GM12878 (cell line): ENCODE measurements around the gene ZNF181. TPM values are rescaled to one million over a fixed set of nuclear protein-coding genes. Genes with fewer than 3 reads are reported as not detected.
A peak's percentile ranks its signal among the peaks of the same experiment; 100 is the strongest.

Experiments
- ATAC-seq: fragments of 200-7000 bp; cut with Tn5 transposase; 3 replicates; pipeline ENCODE4 v1.9.1; 2020; ENCODE audit warnings: mild to moderate bottlenecking, moderate library complexity
- BruUV-seq: library from RNA; stranded (reverse); fragments of 400-500 nt; replicated peaks from 2 replicates; lab custom pipeline; 2021; lab: Mats Ljungman, UMichigan
- CTCF ChIA-PET: fragments of 300-600 bp; sonication (Branson Sonifier 250); formaldehyde crosslinking; extraction: SDS; loops from one replicate; lab custom pipeline; 2021; ENCODE audit warnings: inconsistent platforms; lab: Yijun Ruan, JAX
- POLR2A ChIA-PET: fragments of 350-600 bp; formaldehyde crosslinking; extraction: SDS; loops from one replicate; lab custom pipeline; 2021; ENCODE audit warnings: inconsistent platforms; lab: Charles Lee
- RAD21 ChIA-PET: fragments of 300-600 bp; sonication (Branson Sonifier 250); formaldehyde crosslinking; loops from one replicate; lab custom pipeline; 2023; ENCODE audit warnings: antibody characterized with exemption; ENCODE audit not compliant: unreplicated experiment; lab: Charles Lee
- SMC1A ChIA-PET: fragments of 300-600 bp; sonication (Branson Sonifier 250); formaldehyde crosslinking; loops from one replicate; lab custom pipeline; 2023; ENCODE audit not compliant: unreplicated experiment, uncharacterized antibody; lab: Charles Lee
- DNase-seq: peaks from one replicate; pipeline ENCODE4 v3.0.0-alpha.2; 2011; ENCODE audit warnings: low read depth, low spot score
- FAIRE-seq: peaks from 3 replicates; lab custom pipeline; 2011; peaks lifted over from hg19 to GRCh38; lab: Jason Lieb, UNC
- H2AFZ ChIP-seq: 2 replicates; pipeline ENCODE4 v1.6.0; 2011; ENCODE audit warnings: low read depth, low read length, control low read depth; ENCODE audit not compliant: control insufficient read depth
- H3K27ac ChIP-seq: 2 replicates; pipeline ENCODE4 v1.5.1; 2011; ENCODE audit warnings: control low read depth; ENCODE audit not compliant: control insufficient read depth, insufficient read depth
- H3K27me3 ChIP-seq, 2 experiments: replicated peaks in 1 of 2; 2 replicates each; pipeline versions ENCODE4 v1.6.0 to v1.6.1; 2011; ENCODE audit warnings: low read length in 1 of 2; ENCODE audit not compliant: control insufficient read depth in 2 of 2, insufficient read depth in 2 of 2
- H3K36me3 ChIP-seq, 2 experiments: 2 replicates each; pipeline ENCODE4 v1.5.1; 2011; ENCODE audit warnings: low read length in 1 of 2; ENCODE audit not compliant: control insufficient read depth in 2 of 2, insufficient read depth in 2 of 2
- H3K4me1 ChIP-seq: 2 replicates; pipeline ENCODE4 v1.6.1; 2011; ENCODE audit warnings: mild to moderate bottlenecking, low read length, moderate library complexity, mixed read lengths; ENCODE audit not compliant: control insufficient read depth, insufficient read depth
- H3K4me2 ChIP-seq: 2 replicates; pipeline ENCODE4 v1.6.0; 2011; ENCODE audit warnings: control low read depth; ENCODE audit not compliant: control insufficient read depth, insufficient read depth
- H3K4me3 ChIP-seq: fragments of 200-600 bp; sonication (generic); 2 replicates; pipeline ENCODE4 v1.5.1; 2016
- H3K79me2 ChIP-seq: 2 replicates; pipeline ENCODE4 v1.6.0; 2011; ENCODE audit warnings: low read length; ENCODE audit not compliant: control insufficient read depth, insufficient read depth
- H3K9ac ChIP-seq: 2 replicates; pipeline ENCODE4 v1.8.0; 2011; ENCODE audit warnings: low read length, control low read depth, mixed read lengths; ENCODE audit not compliant: control insufficient read depth, insufficient read depth
- H3K9me3 ChIP-seq: replicated peaks from 3 replicates; pipeline ENCODE4 v1.5.1; 2011; ENCODE audit warnings: mild to moderate bottlenecking, low read length; ENCODE audit not compliant: control insufficient read depth, insufficient read depth
- H4K20me1 ChIP-seq: 2 replicates; pipeline ENCODE4 v1.6.0; 2011; ENCODE audit not compliant: control insufficient read depth, insufficient read depth
- BRCA1 ChIP-seq: IDR thresholded peaks from 2 replicates; pipeline ENCODE4 v1.6.1; 2011; ENCODE audit warnings: low read depth, low read length, improper control_type of control experiment
- CBX5 ChIP-seq: sonication (generic); IDR thresholded peaks from 2 replicates; pipeline ENCODE4 v1.6.1; 2016; ENCODE audit warnings: low read depth, moderate library complexity, mild to moderate bottlenecking, inconsistent platforms
- CREB1 ChIP-seq: IDR thresholded peaks from 2 replicates; pipeline ENCODE4 v1.6.1; 2012; ENCODE audit warnings: low read depth, mild to moderate bottlenecking, inconsistent platforms
- CREM ChIP-seq: IDR thresholded peaks from 2 replicates; pipeline ENCODE4 v1.6.1; 2014; ENCODE audit warnings: antibody characterized with exemption, low read depth
- ESRRA ChIP-seq: IDR thresholded peaks from 2 replicates; pipeline ENCODE4 v1.6.1; 2012; ENCODE audit warnings: mild to moderate bottlenecking, low read length, improper control_type of control experiment
- EZH2 ChIP-seq: IDR thresholded peaks from 2 replicates; pipeline ENCODE4 v1.6.1; 2012; ENCODE audit warnings: low read depth, mild to moderate bottlenecking, control low read depth, inconsistent platforms, low read length, borderline replicate concordance; ENCODE audit not compliant: control insufficient read depth
- FOXM1 ChIP-seq: IDR thresholded peaks from 2 replicates; pipeline ENCODE4 v1.6.1; 2012; ENCODE audit warnings: low read depth, mild to moderate bottlenecking, inconsistent platforms, low read length, moderate library complexity
- GABPA ChIP-seq: IDR thresholded peaks from 2 replicates; pipeline ENCODE4 v1.6.1; 2014; ENCODE audit warnings: antibody characterized with exemption, low read depth, mild to moderate bottlenecking, inconsistent platforms
- HCFC1 ChIP-seq: fragments of 150-350 bp; IDR thresholded peaks from 2 replicates; pipeline ENCODE4 v1.6.1; 2014; ENCODE audit warnings: low read length
- JUNB ChIP-seq: IDR thresholded peaks from 2 replicates; pipeline ENCODE4 v1.6.1; 2016; ENCODE audit warnings: antibody characterized with exemption, mild to moderate bottlenecking
- KAT2A ChIP-seq: conservative IDR thresholded peaks from 2 replicates; pipeline ENCODE4 v1.6.1; 2011; ENCODE audit warnings: low read depth, low read length; ENCODE audit not compliant: control insufficient read depth
- MXI1 ChIP-seq: fragments of 150-350 bp; IDR thresholded peaks from 2 replicates; pipeline ENCODE4 v1.6.1; 2011; ENCODE audit warnings: low read depth, mild to moderate bottlenecking, inconsistent platforms, low read length, improper control_type of control experiment
- MYC ChIP-seq: IDR thresholded peaks from 2 replicates; pipeline ENCODE4 v1.6.1; 2011; ENCODE audit warnings: mild to moderate bottlenecking, low read length, moderate library complexity, inconsistent platforms; ENCODE audit not compliant: insufficient read depth, insufficient replicate concordance, insufficient read length, severe bottlenecking
- SREBF1 ChIP-seq: IDR thresholded peaks from 2 replicates; pipeline ENCODE4 v1.6.1; 2012; ENCODE audit warnings: mild to moderate bottlenecking, low read length
- SRF ChIP-seq, 2 experiments: IDR thresholded peaks; 2 replicates each; pipeline ENCODE4 v1.6.1; 2011; ENCODE audit warnings: low read depth in 2 of 2, low read length in 2 of 2, mild to moderate bottlenecking in 1 of 2, moderate library complexity in 1 of 2
- TARDBP ChIP-seq: IDR thresholded peaks from 2 replicates; pipeline ENCODE4 v1.6.1; 2016; ENCODE audit warnings: borderline replicate concordance
- WGBS: methylation state at CpG from one replicate; pipeline ENCODE4 v1.1.6; 2016; ENCODE audit warnings: low lambda C conversion rate; ENCODE audit not compliant: insufficient replicate concordance, insufficient coverage; ENCODE audit errors: missing lambda C conversion rate; 5-methylcytosine and 5-hydroxymethylcytosine counted together
- in situ Hi-C: fragments of 300-500 bp; cut with MboI; formaldehyde crosslinking; loops from 9 replicates; pipeline ENCODE4 v1.14.3; 2018; ENCODE audit warnings: mixed read lengths
- intact Hi-C: fragments of 100-400 bp; cut with micrococcal nuclease; formaldehyde crosslinking; loops from one replicate; pipeline ENCODE4 v1.14.2; 2022; ENCODE audit not compliant: unreplicated experiment
- polyA plus RNA-seq, 11 experiments: library from polyadenylated mRNA; depleted of rRNA in 4 of 11; unstranded in 6 of 11; stranded (reverse) in 5 of 11; fragments of >200 nt; fragmentation: Nextera tagmentation in 4 of 11; fragmentation: Illumina TruSeq in 1 of 11; extraction: Ambion mirVana in 4 of 11; extraction: Trizol in 1 of 11; gene quantifications; 1 replicate in 1 of 11; 2 replicates in 10 of 11; pipeline versions ENCODE4 v1.2.1 to v1.2.3, GENCODE V29; 2011 to 2016; ENCODE audit warnings: inconsistent platforms in 2 of 11, missing spikeins in 2 of 11, low read depth in 1 of 11
- total RNA-seq, 4 experiments: library from RNA; depleted of rRNA in 3 of 4; stranded (reverse); fragments of >200 nt in 3 of 4; fragmentation: Illumina TruSeq in 1 of 4; extraction: Trizol in 1 of 4; gene quantifications; 2 replicates each; pipeline versions ENCODE4 v1.2.1 to v1.2.3, GENCODE V29; 2013 to 2021
- TF ChIP-seq, protein P1 (sequence below): fragments of 450-650 bp; formaldehyde crosslinking; IDR thresholded peaks from 2 replicates; pipeline ENCODE4 v1.5.0; 2022; ENCODE audit warnings: mild to moderate bottlenecking, missing genetic modification characterization

ZNF181 gene
- total and polyA plus RNA-seq, 10 of the 15 experiments (the other 5 are each of a cell fraction or from before 2014, with no cell fraction given), result 2.1 to 10.3 (median 8.1) TPM

DNA sequence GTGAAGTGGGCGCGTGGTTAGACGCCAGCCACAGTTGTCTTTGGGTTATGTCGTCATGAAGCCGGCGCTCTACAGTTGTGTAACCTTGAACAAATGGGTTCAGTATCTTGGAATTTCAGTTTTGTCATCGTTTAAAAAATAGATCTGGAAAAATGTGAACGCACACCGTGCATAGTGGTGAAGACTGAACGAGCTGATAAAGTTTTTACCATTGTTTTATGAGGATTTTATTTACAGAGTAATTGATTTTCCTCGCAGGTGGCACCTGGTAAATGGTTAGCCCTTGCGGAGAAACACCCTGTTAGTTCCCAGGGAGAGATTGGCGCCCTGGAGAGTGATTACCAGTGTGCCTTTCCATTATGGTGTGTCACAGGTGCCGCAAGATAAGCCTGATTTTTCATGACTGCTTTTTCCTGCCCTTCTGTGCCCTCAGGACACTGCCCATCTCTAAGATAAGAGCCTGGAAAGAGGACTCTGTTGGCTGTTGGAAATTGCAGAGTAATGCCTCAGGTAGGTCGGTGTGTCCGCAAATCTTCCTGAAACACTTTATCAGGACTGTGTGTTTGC is 577 bp downstream of the ZNF181 start:
- FAIRE-seq, result no peak
- CTCF ChIA-PET, result interaction anchor here (0.6 to 1.6 kb wide), 2 partner anchors 95 to 692 kb away, joined by 3 to 4 read pairs; no protein-coding TSS in a partner anchor
- peak; percentile 27 for DNase-seq
- in situ Hi-C loops (no loop called here), intact Hi-C loops (loop anchor here (5.0 kb wide), 1 partner anchor 38 kb away; the partner anchor contains the start of gene ZNF599)
- Histone ChIP-seq H3K27ac (peak overlapping the region; percentile 89), H3K79me2 (no peaks in the 10 kb centered on the region), H3K36me3 (no peaks in the 10 kb centered on the region), H3K4me3 (peak overlapping the region; percentile 79), H4K20me1 (no peaks in the 10 kb centered on the region), H3K9me3 (peaks cover 2% of the 10 kb centered on the region; the same call in 1 of the 3 replicates), H3K9ac (peak overlapping the region; percentile 82), H3K4me1 (no peaks in the 10 kb centered on the region), H3K4me2 (peak overlapping the region; percentile 97), H2AFZ (peak overlapping the region; percentile 97), H3K27me3 (no peaks in the 10 kb centered on the region)
- POLR2A ChIA-PET, result no interaction called here
- SMC1A ChIA-PET, result interaction anchor here (1.4 kb wide), 1 partner anchor 37 kb away, joined by 5 read pairs; no protein-coding TSS in a partner anchor
- RAD21 ChIA-PET, result no interaction called here
- WGBS, result 20% methylated on average over 16 of the region's 16 CpGs
- no peak for ATAC-seq
- TF ChIP-seq CREB1 (peak; percentile 98), MYC (no peak), ESRRA (peak; percentile 36; the same call in 1 of the 2 replicates), SRF (IDR thresholded peaks at IDR 0.05; ENCODE audit: low read depth in 2 of 2, low read length in 2 of 2) (0 out of 4 replicates have a peak, but pooled peaks of 1 of the 2 experiments have one; percentile 71), HCFC1 (peak; percentile 41; the same call in 1 of the 2 replicates), GABPA (no peak), BRCA1 (no peak), MXI1 (no peak), KAT2A (no peak), FOXM1 (no peak), SREBF1 (no peak), CBX5 (no peak), EZH2 (no peak), JUNB (no peak), CREM (peak; percentile 98), TARDBP (no peak)
- TF ChIP-seq, protein P1, sequence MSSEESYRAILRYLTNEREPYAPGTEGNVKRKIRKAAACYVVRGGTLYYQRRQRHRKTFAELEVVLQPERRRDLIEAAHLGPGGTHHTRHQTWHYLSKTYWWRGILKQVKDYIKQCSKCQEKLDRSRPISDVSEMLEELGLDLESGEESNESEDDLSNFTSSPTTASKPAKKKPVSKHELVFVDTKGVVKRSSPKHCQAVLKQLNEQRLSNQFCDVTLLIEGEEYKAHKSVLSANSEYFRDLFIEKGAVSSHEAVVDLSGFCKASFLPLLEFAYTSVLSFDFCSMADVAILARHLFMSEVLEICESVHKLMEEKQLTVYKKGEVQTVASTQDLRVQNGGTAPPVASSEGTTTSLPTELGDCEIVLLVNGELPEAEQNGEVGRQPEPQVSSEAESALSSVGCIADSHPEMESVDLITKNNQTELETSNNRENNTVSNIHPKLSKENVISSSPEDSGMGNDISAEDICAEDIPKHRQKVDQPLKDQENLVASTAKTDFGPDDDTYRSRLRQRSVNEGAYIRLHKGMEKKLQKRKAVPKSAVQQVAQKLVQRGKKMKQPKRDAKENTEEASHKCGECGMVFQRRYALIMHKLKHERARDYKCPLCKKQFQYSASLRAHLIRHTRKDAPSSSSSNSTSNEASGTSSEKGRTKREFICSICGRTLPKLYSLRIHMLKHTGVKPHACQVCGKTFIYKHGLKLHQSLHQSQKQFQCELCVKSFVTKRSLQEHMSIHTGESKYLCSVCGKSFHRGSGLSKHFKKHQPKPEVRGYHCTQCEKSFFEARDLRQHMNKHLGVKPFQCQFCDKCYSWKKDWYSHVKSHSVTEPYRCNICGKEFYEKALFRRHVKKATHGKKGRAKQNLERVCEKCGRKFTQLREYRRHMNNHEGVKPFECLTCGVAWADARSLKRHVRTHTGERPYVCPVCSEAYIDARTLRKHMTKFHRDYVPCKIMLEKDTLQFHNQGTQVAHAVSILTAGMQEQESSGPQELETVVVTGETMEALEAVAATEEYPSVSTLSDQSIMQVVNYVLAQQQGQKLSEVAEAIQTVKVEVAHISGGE (CRISPR knock-in tag), result no peak
- TSS peak; percentile 69 for BruUV-seq
